Measurements from ENCODE around the gene POLRMT. TPM values are rescaled to one million over a fixed set of nuclear protein-coding genes. Genes with fewer than 3 reads are reported as not detected.

The POLRMT gene
- total RNA-seq, 1 experiment from 2014 or later = 86.9 TPM

DNA sequence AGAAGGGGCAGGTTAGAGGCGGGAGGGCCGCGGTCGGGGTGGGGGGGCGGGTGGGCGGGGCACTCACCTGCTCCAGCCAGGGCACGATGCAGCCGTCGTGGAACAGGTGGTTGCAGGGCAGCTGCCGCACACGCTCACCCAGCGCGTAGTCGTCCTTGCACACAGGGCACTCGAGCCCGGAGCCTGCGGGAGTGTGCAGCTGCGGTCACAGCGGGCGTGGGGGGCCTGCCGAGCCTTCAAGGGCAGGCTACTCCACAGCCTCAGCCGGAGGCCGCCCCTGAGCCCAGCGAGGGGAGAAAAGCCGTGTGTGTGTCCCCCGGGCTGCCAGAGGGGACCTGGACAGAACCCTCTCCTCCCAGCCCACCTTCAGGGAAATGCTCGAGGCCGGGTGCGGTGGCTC lies 15.0 kb upstream of the POLRMT start:
- DNase-seq (ENCODE audit: low read depth) = no peak

DNA sequence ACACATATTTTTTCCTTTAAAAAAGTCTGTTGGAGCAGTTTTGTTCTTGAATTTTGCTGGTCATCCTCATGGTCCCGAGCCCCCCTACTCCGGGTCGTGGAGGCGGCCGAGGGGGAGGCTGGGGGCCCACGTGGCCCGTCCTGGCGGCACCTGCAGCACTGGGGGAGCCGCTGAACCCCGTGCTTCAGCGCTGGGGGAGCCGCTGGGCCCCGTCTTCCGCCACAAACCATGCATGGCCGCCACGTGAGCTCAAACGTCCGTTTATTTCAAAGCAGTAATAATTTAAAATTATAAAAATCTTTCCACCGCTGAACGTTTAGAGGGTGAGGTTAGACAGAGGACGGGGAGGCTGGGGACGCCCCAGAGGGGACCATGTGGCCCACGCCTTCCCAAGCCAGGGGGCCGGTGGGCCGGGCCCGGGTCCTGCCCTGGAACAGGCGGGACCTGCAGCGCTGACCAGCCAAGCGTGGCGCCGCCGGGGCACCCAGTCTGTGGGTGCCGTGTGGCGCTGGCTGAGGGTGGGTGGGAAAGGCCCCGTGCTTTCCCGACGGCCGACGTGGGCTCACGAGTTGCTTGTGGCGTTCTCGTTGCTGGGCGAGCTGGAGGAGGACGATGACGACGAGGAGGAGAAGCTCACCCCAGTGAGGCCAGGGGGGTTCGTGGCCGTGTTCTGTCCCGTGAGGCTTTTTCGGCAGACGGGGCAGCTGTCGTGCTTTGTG lies 14.4 kb upstream of the POLRMT start:
- DNase-seq (ENCODE audit: low read depth) = no peak

DNA sequence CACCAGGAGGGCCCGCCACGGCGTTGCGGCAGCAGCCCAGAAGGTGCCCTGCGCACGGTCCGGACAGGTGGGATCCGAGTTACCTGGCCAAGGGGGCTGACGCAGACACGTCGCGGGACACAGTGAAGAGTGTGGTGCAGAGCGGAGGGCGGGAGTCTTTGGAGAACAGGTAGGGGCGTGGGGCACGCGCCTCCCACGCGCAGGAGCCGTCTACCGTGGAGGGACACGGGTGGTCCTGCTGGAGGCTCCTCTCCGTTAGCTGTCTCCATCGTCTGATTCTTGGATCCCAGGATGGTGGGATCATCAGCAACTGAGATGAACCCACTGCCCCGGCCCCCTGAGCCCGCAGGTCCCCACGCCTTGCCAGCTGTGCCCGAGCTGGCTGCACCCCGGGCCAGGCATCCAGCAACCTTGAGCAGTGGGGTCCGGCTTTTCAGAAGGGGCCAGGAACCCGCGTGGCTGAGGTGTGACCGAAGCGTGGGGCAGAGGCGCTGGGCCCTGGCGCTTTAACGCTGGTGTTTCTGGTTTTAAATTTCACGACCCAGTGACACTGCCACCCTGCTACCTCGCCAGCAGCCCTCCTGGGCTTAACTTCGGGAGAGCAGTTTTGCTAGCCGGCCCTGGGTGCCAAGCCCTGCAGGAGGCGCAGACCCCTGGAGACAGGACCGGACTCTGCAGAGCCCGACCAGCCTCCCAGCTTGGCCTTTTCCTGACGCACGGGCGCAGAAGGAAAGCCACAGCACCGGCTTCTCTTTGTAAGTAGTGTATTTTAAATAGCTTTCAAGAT lies 13.6 kb upstream of the POLRMT start:
- no peak for DNase-seq (ENCODE audit: low read depth)

DNA sequence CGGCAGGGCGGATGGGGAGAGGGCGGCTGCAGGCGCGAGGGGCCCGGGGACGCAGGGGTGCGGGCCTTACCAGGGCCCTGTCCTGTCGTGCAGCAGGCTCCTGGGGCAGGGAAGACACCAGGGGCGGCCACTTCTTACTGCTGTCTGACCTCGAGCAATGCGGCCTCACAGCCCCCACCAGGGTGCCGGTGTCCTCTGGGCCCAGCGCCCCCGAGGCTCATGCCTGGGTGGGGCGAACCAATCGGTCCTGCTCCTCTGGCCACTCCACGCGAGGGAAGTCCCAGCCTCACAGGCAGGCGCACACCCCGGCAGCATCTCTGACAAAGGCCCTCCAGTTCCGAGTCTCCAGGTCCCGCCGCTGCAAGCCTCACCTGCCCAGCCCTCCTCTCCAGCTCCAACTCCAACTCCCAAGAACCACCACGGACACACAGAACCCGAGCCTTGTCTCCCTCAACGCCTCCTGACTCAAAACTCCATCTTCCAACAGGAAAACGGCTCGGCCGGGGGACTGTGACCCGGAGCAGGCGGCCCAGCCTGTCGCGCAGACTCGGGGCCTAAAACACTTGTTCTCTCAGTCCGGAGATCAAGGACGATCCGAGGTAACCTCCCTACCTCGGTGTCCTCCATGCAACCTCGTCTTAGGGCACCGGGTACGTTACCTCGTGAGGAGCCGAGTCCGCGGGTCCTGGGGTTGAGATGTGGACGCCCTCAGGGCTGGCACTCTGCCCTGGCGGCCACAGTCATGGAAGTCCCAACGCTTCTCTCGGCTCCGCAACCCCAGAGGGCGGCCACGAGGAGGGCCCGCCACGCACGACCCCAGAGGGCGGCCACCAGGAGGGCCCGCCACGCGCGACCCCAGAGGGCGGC lies 12.8 kb upstream of the POLRMT start:
- no peak for DNase-seq (ENCODE audit: low read depth)

DNA sequence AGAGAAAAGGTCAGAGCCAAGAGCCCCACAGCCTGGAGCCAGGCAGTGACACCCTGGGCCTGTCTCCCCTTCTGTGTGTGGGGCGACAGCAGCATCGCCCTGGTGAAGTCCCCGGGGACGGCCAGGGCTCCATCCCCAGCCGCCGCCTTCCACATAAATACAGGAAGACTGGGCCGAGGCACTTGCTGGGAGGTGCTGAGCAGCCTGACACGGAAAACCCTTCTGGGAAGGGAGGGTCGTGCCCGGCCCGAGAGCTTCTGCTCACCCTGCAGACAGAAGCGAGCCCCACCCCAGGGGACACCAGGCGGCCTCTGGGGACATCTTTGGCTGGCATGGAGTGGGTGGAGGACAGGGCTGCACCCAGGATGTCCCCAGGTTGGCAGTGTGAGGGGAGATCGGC lies 11.5 kb upstream of the POLRMT start:
- no peak for DNase-seq (ENCODE audit: low read depth)

DNA sequence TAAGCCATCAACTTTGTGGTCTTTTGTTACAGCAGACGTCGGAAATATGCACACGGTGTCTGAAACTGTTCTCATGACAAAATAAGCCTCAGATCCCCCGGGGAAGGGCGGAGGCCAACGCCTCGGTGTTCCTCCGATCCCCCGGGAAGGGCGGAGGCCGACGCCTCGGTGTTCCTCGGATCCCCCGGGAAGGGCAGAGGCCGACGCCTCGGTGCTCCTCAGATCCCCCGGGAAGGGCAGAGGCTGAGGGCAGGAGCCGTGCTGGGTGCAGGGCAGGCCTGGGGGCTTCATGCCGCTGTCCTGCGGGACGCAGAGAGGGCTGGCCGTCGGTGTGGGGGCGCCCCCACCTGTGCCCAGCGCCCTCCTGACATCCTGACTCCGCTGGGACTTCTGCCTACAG lies 11.0 kb upstream of the POLRMT start:
- DNase-seq (ENCODE audit: low read depth) = no peak

DNA sequence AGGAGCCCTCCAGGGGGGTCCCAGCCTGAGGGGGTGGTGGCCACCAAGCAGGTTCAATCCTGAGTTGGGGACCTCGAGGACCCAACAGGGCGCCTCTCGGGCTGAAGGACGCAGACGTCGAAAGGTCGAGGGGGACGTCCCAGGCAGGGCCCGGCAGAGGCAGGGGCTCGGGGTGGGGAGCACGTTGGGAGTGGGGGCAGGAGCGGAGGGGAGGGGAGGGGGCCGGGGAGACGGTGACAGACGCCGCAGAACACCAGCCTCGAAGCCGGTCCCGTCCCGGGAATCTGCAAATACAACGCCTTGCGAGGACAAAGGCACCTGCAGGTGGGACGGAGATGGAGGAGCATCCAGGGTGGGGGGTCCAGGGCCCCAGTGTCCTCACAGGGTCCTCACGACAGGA lies 10.4 kb upstream of the POLRMT start:
- no peak for DNase-seq (ENCODE audit: low read depth)

DNA sequence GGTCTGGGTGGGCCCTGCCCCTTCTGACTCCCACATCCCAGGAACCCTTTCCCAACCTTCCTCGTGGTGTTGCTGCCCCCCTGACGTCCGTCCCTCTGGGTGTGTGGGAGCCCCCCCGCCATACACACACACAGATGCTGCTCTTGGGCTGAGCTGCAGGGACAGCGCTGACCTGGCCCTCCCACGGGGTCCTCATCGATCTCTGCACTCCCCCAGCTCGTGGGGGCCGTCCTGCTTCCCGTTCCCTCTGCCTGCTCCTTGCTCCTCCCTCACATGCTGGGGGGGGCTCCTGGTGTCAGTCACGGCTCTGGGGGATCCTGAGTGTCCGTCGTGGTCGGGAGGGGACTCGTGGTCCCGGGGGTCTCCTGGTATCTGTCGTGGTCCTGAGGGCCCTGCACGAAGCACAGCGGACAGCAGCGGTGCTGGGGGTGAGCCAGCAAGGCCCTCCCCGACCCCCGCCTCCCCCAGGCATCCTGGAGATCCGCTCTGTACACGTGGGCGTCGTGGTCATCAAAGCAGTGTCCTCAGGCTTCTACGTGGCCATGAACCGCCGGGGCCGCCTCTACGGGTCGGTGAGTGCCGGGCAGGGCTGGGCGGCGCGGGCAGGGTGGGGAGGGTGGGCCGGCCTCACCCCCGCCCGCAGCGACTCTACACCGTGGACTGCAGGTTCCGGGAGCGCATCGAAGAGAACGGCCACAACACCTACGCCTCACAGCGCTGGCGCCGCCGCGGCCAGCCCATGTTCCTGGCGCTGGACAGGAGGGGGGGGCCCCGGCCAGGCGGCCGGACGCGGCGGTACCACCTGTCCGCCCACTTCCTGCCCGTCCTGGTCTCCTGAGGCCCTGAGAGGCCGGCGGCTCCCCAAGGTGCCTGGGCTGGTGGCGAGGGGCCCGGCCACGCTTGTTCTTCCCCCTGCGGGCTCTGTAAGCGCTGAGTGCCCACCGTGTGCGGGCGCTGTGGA lies 9.7 kb upstream of the POLRMT start:
- DNase-seq (ENCODE audit: low read depth) = no peak

DNA sequence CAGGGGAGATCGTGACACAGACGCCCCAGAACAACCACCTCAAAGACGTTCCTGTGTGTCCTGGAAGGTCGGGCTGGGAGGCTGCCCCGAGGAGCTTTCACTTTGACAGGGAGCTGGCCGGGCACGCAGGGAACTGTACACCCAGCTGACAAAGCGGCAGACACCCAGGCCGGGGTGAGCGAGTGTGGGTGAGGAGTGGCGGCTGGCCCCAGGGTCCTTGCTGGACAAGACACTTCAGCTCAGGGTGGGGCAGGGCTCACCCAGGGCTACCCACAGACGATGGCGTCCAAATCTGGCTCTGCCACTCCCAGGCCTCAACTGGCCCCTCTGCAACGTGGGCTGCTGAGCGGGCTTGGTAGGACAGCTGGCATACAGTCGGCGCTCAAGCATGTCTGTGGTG lies 8.4 kb upstream of the POLRMT start:
- no peak for DNase-seq (ENCODE audit: low read depth)

DNA sequence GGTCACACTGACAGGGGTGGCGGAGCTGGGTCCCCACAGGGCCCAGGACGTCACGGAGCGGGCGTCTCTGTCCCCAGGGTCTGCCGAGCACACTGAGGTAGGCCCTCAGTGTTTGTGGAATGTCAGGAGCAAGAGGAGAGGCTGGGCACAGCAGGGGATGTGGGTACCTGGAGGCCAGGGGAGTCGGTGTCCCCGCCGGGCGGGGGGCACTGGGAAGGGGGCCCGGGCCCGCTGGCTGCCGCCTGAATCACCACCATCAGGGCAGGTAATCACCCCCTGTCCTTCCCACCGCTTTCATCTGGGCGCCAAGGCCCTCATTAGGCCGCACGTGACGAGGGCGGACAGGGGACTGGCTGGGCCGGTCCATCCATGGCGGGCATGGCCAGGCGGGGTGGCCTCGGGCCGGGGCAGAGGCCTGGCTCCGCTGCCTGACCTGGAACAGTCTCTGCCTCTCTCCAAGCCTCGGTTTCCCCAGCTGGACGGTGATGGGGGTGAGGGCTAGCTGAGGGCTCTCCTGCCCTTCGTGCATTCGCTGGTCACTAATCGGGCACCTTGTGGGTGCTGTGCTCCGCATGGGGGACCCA lies 7.4 kb upstream of the POLRMT start:
- no peak for DNase-seq (ENCODE audit: low read depth)

DNA sequence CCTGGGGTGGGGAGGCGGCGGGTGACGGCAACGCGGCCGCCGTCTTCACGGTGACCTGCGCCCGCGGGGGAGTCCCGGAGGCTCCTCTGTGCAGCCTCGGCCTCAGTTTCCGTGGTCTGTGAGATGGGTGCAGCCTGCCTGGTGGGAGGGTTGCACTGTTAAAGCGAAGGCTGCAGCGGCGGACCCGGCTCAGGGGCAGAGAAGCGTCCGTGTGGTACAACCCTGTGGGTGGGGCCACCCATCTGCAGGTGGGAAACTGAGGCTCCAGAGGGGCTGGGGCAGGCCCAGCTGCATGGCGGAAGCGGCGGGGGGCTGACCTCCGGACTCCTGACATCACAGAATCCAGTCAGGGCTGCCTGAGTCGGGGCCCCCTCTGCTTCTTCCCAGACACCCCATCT lies 6.8 kb upstream of the POLRMT start:
- DNase-seq (ENCODE audit: low read depth) = no peak

DNA sequence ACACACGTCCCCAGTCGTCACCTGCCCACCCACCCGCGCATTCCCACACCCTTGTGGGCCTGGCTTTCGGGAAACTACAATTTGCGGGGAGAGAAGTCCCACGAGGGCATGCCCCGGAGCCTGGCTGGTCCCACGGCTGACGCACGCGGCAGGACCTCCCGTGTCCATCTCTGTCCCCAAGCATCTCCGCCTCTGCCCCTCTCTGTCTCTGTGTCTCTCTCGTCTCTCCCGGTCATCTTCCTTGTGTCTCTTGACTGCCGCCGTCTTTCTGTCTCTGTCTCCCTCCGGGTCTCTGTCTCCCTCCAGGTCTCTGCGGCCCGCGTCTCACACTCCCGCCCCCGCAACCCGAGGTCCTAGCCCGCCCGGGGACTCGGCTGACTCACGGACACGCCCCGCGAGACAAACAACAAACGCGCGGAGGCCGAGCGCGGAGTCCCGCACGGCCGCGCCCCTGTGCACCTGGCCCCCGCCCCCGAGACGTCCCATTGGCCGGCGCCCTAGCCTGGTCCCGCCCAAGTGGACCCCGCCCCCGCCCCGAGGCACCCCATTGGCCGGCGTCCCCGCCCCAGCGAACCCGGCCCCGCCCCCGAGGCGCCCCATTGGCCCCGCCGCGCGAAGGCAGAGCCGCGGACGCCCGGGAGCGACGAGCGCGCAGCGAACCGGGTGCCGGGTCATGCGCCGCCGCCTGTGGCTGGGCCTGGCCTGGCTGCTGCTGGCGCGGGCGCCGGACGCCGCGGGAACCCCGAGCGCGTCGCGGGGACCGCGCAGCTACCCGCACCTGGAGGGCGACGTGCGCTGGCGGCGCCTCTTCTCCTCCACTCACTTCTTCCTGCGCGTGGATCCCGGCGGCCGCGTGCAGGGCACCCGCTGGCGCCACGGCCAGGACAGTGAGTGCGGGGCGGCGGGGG lies 6.2 kb upstream of the POLRMT start, which contains the start of gene FGF22:
Gene FGF22, plus strand, starts transcription at position 627 of the 908 bp plus-strand sequence. Its CDS starts 47 bp downstream, at position 674.
- DNase-seq (ENCODE audit: low read depth) = no peak

DNA sequence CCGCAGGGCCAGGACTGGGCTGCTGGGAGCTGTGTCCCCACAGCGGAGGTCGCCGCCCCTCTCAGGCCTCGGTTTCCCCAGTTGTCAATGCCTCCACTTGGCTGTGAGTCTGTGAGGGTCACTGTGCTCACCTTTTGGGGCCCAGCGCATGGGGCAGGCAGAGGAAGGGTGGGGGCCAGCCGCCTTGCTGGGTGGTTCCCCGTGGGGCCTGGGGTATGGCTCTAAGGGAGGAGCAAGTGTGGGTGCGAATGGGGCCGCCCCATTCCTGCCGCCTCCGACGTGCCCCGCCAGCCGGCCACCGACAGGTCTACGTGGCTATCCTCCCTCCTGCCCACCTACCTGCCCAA lies 5.5 kb upstream of the POLRMT start:
- DNase-seq (ENCODE audit: low read depth) = no peak

DNA sequence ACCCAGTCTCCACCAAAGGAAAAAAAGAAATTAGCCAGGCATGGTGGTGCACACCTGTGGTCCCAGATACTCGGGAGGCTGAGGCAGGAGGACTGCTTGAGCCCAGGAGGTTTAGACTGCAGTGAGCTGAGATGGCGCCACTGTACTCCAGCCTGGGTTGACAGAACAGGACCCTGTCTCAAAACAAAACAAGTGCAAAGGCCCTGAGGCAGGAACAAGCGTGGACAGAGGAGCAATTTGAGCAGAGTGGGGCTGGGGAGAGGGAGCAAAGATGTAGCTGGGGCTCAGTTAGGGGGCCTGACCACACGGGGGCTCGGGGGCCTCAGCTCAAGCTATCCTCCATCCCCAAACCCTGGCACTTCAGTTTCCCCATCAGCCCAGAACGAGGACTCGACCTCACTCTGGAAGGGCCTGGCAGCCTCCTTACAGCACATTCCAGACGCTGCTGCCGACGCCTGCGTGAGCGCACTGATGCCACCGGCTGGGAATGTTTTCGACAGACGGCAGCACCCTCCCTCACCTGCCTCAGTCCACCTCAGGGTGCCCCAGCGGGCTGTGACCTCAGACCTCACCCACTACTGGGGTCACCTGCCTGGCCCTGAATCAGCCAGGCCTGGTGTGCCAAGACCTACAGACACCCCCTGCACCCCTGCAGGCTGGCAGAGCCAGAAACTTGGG lies 1.8 kb upstream of the POLRMT start:
- no peak for DNase-seq (ENCODE audit: low read depth)

DNA sequence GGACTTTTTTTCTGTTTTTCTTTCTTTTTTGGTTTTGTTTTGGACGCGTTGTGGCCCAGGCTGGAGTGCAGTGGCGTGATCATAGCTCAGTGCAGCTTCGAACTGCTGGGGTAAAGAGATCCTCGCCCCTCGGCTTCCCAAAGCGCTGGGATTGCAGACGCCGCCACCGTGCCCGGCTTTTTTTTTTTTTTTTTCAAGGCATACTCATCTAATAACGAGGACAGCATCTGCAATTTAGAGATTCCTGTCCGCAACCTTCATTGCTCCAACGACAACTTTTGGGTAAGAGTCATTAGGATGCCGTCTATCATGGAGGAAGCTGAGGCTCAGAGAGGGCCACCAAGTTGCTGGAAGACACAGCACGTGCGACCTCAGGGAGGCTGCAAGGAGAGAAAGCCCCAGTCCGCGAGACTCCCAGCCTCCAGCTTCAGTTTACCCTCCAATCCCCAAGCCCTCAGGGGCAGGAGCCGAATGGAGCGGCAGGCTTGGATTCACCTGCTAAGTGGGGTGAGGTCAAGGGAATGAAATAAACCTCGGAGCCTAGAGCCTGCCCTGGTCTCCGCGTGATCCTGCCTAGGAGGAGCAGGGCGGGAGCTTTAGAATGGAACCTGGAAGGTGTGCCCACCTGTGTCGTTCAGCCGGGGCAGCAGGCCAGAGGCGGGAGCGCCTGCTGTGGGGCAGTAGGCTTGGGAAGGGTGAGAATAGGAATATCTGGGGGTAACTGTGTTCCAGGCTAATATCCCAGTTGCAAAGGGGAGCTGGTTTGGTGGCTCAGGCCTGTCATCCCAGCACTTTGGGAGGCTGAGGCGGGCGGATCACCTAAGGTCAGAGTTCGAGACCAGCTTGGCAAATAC lies 676 bp upstream of the POLRMT start:
- DNase-seq (ENCODE audit: low read depth) = no peak

DNA sequence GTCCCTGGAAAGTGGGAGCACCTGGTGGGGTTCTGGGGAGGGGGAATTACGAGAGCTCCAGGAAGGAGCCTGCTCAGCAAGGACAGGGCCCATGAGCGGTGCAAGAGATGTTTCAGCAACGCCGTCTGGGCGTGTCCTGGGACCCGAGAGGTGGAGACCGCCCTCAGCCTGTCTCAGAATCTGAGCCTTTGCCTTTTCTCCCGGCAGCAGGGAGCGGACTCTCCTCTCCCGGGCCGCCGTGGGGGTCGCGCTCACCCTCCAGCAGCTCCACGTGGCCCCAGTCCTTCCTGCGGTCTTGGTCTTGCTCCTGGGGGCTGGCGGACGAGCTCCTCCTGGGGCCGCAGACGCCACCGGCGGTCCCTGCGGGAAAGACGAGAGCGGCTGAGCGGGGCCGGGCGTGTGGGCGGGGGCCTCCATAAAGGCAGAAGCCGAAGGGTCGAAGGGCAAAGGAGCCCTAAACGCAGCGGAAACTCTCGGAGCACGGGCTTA lies 714 bp downstream of the POLRMT start:
- DNase-seq (ENCODE audit: low read depth) = peak; percentile 52

DNA sequence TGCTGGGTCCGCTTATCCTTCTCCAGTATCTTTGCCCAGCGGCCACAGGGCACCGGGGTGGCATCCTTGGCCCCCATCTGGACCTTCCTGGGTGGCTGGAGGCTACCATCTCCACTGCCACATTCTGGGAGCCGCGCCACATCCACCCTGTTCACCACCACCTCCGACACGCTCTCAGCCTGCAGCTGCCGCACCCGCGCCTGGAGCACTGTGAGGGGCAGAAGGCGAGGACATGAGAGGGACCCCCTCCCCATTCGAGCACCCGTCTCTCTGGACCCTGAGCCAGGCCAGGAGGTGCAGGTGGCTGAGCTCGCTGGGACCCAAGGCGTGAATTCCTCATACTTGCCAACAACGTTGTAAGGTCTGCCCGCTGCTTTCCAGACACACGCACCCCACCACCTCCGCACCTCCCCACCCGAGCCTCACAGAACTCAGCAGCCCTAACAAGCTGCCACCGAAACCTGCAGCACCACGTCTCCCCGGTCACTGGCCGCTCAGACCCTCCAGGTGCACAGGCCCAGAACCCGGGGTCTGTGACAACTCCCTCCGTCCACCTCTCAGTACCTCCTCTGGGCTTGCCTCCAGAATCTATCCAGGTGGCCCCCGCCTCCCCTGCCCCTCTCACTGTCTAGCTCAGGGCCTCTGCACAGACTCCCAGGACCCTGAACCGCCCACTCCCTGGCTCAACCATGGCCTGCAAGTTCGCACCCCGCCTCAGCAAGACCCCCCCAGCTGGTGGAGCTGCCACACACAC lies 3.2 kb downstream of the POLRMT start:
- DNase-seq (ENCODE audit: low read depth) = no peak

Data from HT1080 (cell line).